MCF 10A (cell line): ENCODE data around the gene LZTR1. TPM values are rescaled to one million over a fixed set of nuclear protein-coding genes. Genes with fewer than 3 reads are reported as not detected.
"Not testable (repeated sequence)": the region's sequence is repeated elsewhere in the genome, so short reads cannot be mapped to it uniquely, and the experiment has no call there.

Experiments used
- BruUV-seq: library from RNA; stranded (reverse); fragments of 400-500 nt; replicated peaks from 2 replicates; lab custom pipeline; 2021; lab: Mats Ljungman, UMichigan
- CTCF ChIA-PET: fragments of 300-600 bp; sonication (Branson Sonifier 250); formaldehyde crosslinking; extraction: SDS; loops from one replicate; lab custom pipeline; 2021; ENCODE audit warnings: antibody characterized with exemption, inconsistent platforms; lab: Yijun Ruan, JAX
- POLR2A ChIA-PET: fragments of 300-600, 350-650 bp; sonication (Branson Sonifier 250); formaldehyde crosslinking; extraction: SDS; loops from one replicate; lab custom pipeline; 2020; ENCODE audit warnings: antibody characterized with exemption, inconsistent platforms; lab: Yijun Ruan, JAX
- DNase-seq: peaks from one replicate; pipeline ENCODE4 v3.0.0-alpha.2; 2018; ENCODE audit not compliant: unreplicated experiment
- H3K27ac Mint-ChIP-seq: one replicate; pipeline ENCODE4 v1.8.0; 2022; ENCODE audit warnings: mild to moderate bottlenecking, low read depth, mixed read lengths; ENCODE audit not compliant: unreplicated experiment
- H3K27me3 Mint-ChIP-seq: one replicate; pipeline ENCODE4 v1.8.0; 2022; ENCODE audit warnings: mixed read lengths; ENCODE audit not compliant: insufficient read depth, unreplicated experiment
- H3K36me3 Mint-ChIP-seq: one replicate; pipeline ENCODE4 v1.8.0; 2022; ENCODE audit warnings: mild to moderate bottlenecking, moderate library complexity, mixed read lengths; ENCODE audit not compliant: insufficient read depth, unreplicated experiment
- H3K4me1 Mint-ChIP-seq: one replicate; pipeline ENCODE4 v1.8.0; 2022; ENCODE audit warnings: mixed read lengths; ENCODE audit not compliant: insufficient read depth, unreplicated experiment
- H3K4me3 Mint-ChIP-seq: one replicate; pipeline ENCODE4 v1.8.0; 2022; ENCODE audit warnings: mild to moderate bottlenecking, moderate library complexity, mixed read lengths; ENCODE audit not compliant: unreplicated experiment
- H3K9me3 Mint-ChIP-seq: one replicate; pipeline ENCODE4 v1.8.0; 2022; ENCODE audit warnings: mixed read lengths; ENCODE audit not compliant: unreplicated experiment
- CTCF ChIP-seq: fragments of 200-600 bp; IDR thresholded peaks from one replicate; pipeline ENCODE4 v1.8.0; 2022; ENCODE audit warnings: antibody characterized with exemption, mild to moderate bottlenecking; ENCODE audit not compliant: unreplicated experiment
- intact Hi-C: fragments of 100-400 bp; cut with micrococcal nuclease; formaldehyde crosslinking; loops from 2 replicates; pipeline ENCODE4 v1.14.1; 2022
- microRNA-seq: library from miRNA; unstranded; fragments of <30 nt; microRNA quantifications from one replicate; pipeline ENCODE4 v1.2.0, GENCODE V29; 2022
- total RNA-seq: library from RNA; stranded (reverse); gene quantifications from 2 replicates; pipeline ENCODE4 v1.2.3, GENCODE V29; 2022

LZTR1 gene
- total RNA-seq, 1 experiment from 2014 or later = 49.2 TPM

- Mint-ChIP-seq H3K27ac (no peak overlapping the region), H3K4me1 (peaks cover 38% of the 10 kb centered on the region), H3K36me3 (no peaks in the 10 kb centered on the region), H3K27me3 (no peaks in the 10 kb centered on the region), H3K4me3 (no peak overlapping the region), H3K9me3 (no peaks in the 10 kb centered on the region)
- TF ChIP-seq CTCF = no peak
- DNase-seq = no peak
- no TSS peak for BruUV-seq
- CTCF ChIA-PET = interaction anchor here (0.7 to 1.3 kb wide), 2 partner anchors 9 to 26 kb away, joined by 4 to 7 read pairs; no protein-coding TSS in a partner anchor
- POLR2A ChIA-PET = interaction anchor here (1.2 kb wide), 1 partner anchor 10 kb away, joined by 4 read pairs; no protein-coding TSS in a partner anchor
- intact Hi-C loops = no loop called here
Observed at GRCh38 chr22:21047730-21048129, 65.6 kb downstream of the LZTR1 start.

DNA sequence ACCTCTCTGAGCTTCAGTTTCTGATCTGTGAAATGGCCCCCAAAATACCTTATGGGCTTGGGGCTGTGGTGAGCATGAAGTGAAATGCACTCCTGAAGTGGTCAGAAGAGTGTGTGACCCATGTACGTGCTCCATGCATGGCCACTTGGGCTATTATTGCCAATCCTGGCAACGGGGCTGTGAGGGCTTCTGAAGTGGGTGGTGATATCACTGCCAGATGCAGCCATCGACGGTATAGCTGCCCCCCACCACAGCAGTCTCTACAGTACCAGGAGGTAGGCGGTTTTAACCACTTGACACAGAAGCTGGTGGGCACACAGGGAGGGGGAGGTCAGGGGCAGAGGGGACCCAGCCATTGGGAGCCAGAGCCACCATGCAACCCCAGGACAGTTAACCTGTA, 66.4 kb downstream of the LZTR1 start:
- BruUV-seq, POLR2A ChIA-PET, H3K9me3 Mint-ChIP-seq, CTCF ChIA-PET, H3K27ac Mint-ChIP-seq, H3K27me3 Mint-ChIP-seq, intact Hi-C loops, H3K36me3 Mint-ChIP-seq, H3K4me3 Mint-ChIP-seq, DNase-seq: not testable (repeated sequence)
- H3K4me1 Mint-ChIP-seq = peaks cover 33% of the 10 kb centered on the region

Small RNA genes within 50 kb of the gene (microRNA-seq; reads per million reads assigned to microRNA genes)
- not detected for gene MIR649

Other genes with a start within 250 kb of the LZTR1 start
- not detected in 2 replicates for gene SERPIND1, start 208.2 kb upstream of the LZTR1 start, total RNA-seq
- gene PI4KA, start 123.5 kb upstream of the LZTR1 start, total RNA-seq = 39.0 and 41.3 TPM in 2 replicates
- 28.7 and 39.0 TPM in 2 replicates for gene SNAP29, start 123.3 kb upstream of the LZTR1 start, total RNA-seq
- 74.0 and 76.1 TPM in 2 replicates for gene CRKL, start 64.9 kb upstream of the LZTR1 start, total RNA-seq
- 1.1 and 1.3 TPM in 2 replicates for gene AIFM3, start 15.0 kb upstream of the LZTR1 start, total RNA-seq
- 20.6 and 24.9 TPM in 2 replicates for gene THAP7, start 19.8 kb downstream of the LZTR1 start, total RNA-seq
- 0.19 and 0.22 TPM in 2 replicates for gene P2RX6, start 32.9 kb downstream of the LZTR1 start, total RNA-seq
- not detected in 2 replicates for gene SLC7A4, start 50.3 kb downstream of the LZTR1 start, total RNA-seq
- gene LRRC74B, start 63.6 kb downstream of the LZTR1 start, total RNA-seq = not detected in 2 replicates